WTC11 (cell line): ENCODE results near the gene KCTD18. TPM values are rescaled to one million over a fixed set of nuclear protein-coding genes. Genes with fewer than 3 reads are reported as not detected.

Experiments
- ATAC-seq: fragments of 200-7000 bp; cut with Tn5 transposase; 2 replicates; pipeline ENCODE4 v1.10.0; 2021; ENCODE audit warnings: mild to moderate bottlenecking, moderate library complexity
- CTCF ChIA-PET: fragments of 300-600 bp; sonication (Branson Sonifier 250); formaldehyde crosslinking; loops from one replicate; lab custom pipeline; 2021; ENCODE audit warnings: antibody characterized with exemption; lab: Charles Lee
- POLR2A ChIA-PET: fragments of 350-600 bp; sonication (Branson Sonifier 250); formaldehyde crosslinking; loops from one replicate; lab custom pipeline; 2021; ENCODE audit warnings: antibody characterized with exemption; lab: Charles Lee
- DNase-seq: peaks from one replicate; pipeline ENCODE4 v3.0.0; 2021; ENCODE audit warnings: low spot score
- H3K27ac Mint-ChIP-seq: 2 replicates; pipeline ENCODE4 v1.8.0; 2021; ENCODE audit warnings: mixed read lengths
- H3K27me3 Mint-ChIP-seq: 2 replicates; pipeline ENCODE4 v1.8.0; 2021; ENCODE audit warnings: low read depth, mild to moderate bottlenecking, moderate library complexity, mixed read lengths
- H3K36me3 Mint-ChIP-seq: 2 replicates; pipeline ENCODE4 v1.8.0; 2021; ENCODE audit warnings: mixed read lengths
- H3K4me1 Mint-ChIP-seq: 2 replicates; pipeline ENCODE4 v1.8.0; 2022; ENCODE audit warnings: mixed read lengths
- H3K4me3 Mint-ChIP-seq: 2 replicates; pipeline ENCODE4 v1.8.0; 2021; ENCODE audit warnings: mild to moderate bottlenecking, moderate library complexity, mixed read lengths
- H3K9me3 Mint-ChIP-seq: 2 replicates; pipeline ENCODE4 v1.8.0; 2021; ENCODE audit warnings: mixed read lengths
- ATF1 ChIP-seq: sonication (generic); formaldehyde crosslinking; IDR thresholded peaks from 2 replicates; pipeline ENCODE4 v1.8.1; 2023; ENCODE audit warnings: mild to moderate bottlenecking, moderate library complexity, missing genetic modification reagents
- CREM ChIP-seq: sonication (generic); formaldehyde crosslinking; IDR thresholded peaks from 2 replicates; pipeline ENCODE4 v1.8.1; 2022; ENCODE audit warnings: mild to moderate bottlenecking, missing genetic modification reagents, moderate library complexity
- GRHL2 ChIP-seq: fragments of 250-450 bp; sonication (Bioruptor Pico); IDR thresholded peaks from 2 replicates; pipeline ENCODE4 v1.8.0; 2022; ENCODE audit warnings: mild to moderate bottlenecking, moderate library complexity; ENCODE audit not compliant: insufficient replicate concordance, severe bottlenecking
- IRF2 ChIP-seq: sonication (generic); formaldehyde crosslinking; IDR thresholded peaks from 2 replicates; pipeline ENCODE4 v1.8.0; 2022; ENCODE audit warnings: low read depth, missing genetic modification reagents, borderline replicate concordance
- NR2C2 ChIP-seq: sonication (generic); formaldehyde crosslinking; IDR thresholded peaks from 2 replicates; pipeline ENCODE4 v1.8.0; 2022; ENCODE audit warnings: mild to moderate bottlenecking, missing genetic modification reagents
- PRRX2 ChIP-seq: fragments of 250-450 bp; sonication (Bioruptor Pico); IDR thresholded peaks from 2 replicates; pipeline ENCODE4 v1.8.0; 2021; ENCODE audit warnings: mild to moderate bottlenecking
- SMAD3 ChIP-seq: sonication (generic); formaldehyde crosslinking; IDR thresholded peaks from 2 replicates; pipeline ENCODE4 v1.8.0; 2022; ENCODE audit warnings: missing genetic modification reagents, mild to moderate bottlenecking, borderline replicate concordance
- SP1 ChIP-seq: sonication (generic); formaldehyde crosslinking; conservative IDR thresholded peaks from 2 replicates; pipeline ENCODE4 v1.8.1; 2022; ENCODE audit warnings: missing genetic modification reagents
- ZNF423 ChIP-seq: fragments of 250-450 bp; sonication (Bioruptor Pico); IDR thresholded peaks from 2 replicates; pipeline ENCODE4 v2.1.2; 2022; ENCODE audit warnings: mild to moderate bottlenecking, moderate library complexity
- total RNA-seq: library from RNA; stranded (reverse); gene quantifications from 3 replicates; pipeline ENCODE4 v1.2.3, GENCODE V29; 2021
- TF ChIP-seq, protein P1 (sequence below): sonication (generic); formaldehyde crosslinking; IDR thresholded peaks from 2 replicates; pipeline ENCODE4 v1.8.0; 2023; ENCODE audit warnings: mild to moderate bottlenecking, missing genetic modification reagents
- TF ChIP-seq, protein P2 (sequence below): sonication (generic); formaldehyde crosslinking; IDR thresholded peaks from 2 replicates; pipeline ENCODE4 v1.8.1; 2022; ENCODE audit warnings: missing genetic modification reagents, borderline replicate concordance
- TF ChIP-seq, protein P3 (sequence below): fragments of 250-450 bp; sonication (Bioruptor Pico); conservative IDR thresholded peaks from 2 replicates; pipeline ENCODE4 v1.9.0; 2021; ENCODE audit warnings: mild to moderate bottlenecking
- TF ChIP-seq, protein P4 (sequence below): sonication (generic); formaldehyde crosslinking; IDR thresholded peaks from 2 replicates; pipeline ENCODE4 v1.8.1; 2022; ENCODE audit warnings: mild to moderate bottlenecking, moderate library complexity, missing genetic modification reagents
- TF ChIP-seq, protein P5 (sequence below): sonication (generic); formaldehyde crosslinking; conservative IDR thresholded peaks from 2 replicates; pipeline ENCODE4 v1.8.1; 2022; ENCODE audit warnings: mild to moderate bottlenecking, missing genetic modification reagents
- TF ChIP-seq, protein P6 (sequence below): sonication (generic); formaldehyde crosslinking; IDR thresholded peaks from 2 replicates; pipeline ENCODE4 v1.8.0; 2022; ENCODE audit warnings: mild to moderate bottlenecking, missing genetic modification reagents

Gene KCTD18
- total RNA-seq, 1 experiment from 2014 or later = 4.9 TPM

DNA sequence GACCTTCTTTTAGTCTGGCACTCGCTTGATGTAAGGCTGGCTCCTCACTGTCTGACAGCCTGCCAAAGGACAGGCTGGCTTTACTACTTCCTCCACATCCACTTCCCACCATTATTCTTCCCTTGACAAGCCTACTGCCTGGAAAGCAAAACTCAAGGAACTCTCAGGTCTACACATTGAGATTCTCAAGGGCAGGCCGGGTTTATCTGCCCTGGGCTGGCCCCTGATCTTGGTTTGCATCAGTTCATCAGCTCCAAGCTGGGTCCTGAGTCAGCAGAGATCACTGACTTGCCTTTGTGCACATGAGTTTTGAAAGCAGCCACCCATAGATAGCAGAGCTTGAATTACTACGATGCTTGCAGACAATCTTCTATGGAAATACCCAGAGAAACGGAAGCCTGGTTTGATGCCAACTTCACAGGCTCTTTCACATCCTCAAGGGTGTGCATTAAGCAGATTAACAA, 53.9 kb downstream of the KCTD18 start (continued):
- TF ChIP-seq, protein P1, sequence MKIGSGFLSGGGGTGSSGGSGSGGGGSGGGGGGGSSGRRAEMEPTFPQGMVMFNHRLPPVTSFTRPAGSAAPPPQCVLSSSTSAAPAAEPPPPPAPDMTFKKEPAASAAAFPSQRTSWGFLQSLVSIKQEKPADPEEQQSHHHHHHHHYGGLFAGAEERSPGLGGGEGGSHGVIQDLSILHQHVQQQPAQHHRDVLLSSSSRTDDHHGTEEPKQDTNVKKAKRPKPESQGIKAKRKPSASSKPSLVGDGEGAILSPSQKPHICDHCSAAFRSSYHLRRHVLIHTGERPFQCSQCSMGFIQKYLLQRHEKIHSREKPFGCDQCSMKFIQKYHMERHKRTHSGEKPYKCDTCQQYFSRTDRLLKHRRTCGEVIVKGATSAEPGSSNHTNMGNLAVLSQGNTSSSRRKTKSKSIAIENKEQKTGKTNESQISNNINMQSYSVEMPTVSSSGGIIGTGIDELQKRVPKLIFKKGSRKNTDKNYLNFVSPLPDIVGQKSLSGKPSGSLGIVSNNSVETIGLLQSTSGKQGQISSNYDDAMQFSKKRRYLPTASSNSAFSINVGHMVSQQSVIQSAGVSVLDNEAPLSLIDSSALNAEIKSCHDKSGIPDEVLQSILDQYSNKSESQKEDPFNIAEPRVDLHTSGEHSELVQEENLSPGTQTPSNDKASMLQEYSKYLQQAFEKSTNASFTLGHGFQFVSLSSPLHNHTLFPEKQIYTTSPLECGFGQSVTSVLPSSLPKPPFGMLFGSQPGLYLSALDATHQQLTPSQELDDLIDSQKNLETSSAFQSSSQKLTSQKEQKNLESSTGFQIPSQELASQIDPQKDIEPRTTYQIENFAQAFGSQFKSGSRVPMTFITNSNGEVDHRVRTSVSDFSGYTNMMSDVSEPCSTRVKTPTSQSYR (CRISPR knock-in tag) = no peak
- TF ChIP-seq CREM = no peak

DNA sequence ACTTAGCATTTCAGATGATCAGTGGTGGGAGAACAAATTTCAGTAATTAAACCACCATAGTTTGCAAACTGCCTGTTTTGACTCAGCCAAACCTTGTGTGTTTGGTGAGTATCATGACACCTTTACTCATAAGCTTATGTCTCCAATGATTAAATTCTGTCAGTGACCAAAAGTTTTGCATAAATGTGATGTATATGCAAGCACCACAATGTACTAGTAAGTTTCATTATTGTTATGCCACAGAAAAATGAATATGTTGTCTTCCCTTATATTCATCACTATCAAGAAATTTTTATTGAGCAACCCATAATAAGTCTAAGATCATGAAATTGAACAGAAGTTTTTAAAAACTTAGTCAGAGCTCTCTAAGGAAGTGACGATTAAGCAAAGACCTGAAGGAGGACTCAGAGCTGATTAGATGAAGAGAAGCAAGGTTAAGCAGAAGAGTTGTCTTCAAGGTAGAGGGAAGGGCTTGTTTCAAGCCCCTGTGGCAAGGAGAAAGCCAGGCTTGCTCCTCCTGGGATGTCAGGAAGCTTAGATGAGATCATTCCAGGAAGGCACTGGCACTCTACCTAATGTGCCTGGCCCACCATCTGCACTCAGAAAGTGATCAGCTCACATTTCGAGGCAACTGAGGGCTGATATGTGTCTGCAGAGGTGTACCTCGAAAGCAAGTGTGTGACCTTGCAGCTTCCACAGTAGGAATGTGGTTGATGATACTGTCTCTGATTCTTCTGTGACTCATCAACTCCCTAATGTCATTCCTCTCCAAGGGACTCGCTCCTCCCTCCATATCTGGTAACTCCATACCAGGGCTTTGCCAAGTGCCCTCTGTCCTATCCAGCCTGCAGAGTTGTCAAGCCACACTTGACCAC, 54.7 kb downstream of the KCTD18 start:
- ATAC-seq (no peak), DNase-seq (no peak)
- peaks cover 44% of the 10 kb centered on the region for H3K36me3 Mint-ChIP-seq
- H3K4me1 Mint-ChIP-seq = peaks cover 14% of the 10 kb centered on the region
- H3K4me3 Mint-ChIP-seq = no peak overlapping the region
- CTCF ChIA-PET = interaction anchor here (0.9 kb wide), 1 partner anchor 26 kb away, joined by 3 read pairs; no protein-coding TSS in a partner anchor
- POLR2A ChIA-PET = no interaction called here
- 0 out of 2 replicates have a peak, but pooled peaks cover 5% of the 10 kb centered on the region for H3K9me3 Mint-ChIP-seq
- H3K27me3 Mint-ChIP-seq = no peaks in the 10 kb centered on the region
- 0 out of 2 replicates have a peak overlapping the region, but pooled peaks have one; percentile 25 for H3K27ac Mint-ChIP-seq
- no peak for TF ChIP-seq SP1 (CRISPR knock-in tag)
- TF ChIP-seq, protein P2, sequence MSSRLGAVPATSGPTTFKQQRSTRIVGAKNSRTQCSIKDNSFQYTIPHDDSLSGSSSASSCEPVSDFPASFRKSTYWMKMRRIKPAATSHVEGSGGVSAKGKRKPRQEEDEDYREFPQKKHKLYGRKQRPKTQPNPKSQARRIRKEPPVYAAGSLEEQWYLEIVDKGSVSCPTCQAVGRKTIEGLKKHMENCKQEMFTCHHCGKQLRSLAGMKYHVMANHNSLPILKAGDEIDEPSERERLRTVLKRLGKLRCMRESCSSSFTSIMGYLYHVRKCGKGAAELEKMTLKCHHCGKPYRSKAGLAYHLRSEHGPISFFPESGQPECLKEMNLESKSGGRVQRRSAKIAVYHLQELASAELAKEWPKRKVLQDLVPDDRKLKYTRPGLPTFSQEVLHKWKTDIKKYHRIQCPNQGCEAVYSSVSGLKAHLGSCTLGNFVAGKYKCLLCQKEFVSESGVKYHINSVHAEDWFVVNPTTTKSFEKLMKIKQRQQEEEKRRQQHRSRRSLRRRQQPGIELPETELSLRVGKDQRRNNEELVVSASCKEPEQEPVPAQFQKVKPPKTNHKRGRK (CRISPR knock-in tag) = no peak
- TF ChIP-seq, protein P3, sequence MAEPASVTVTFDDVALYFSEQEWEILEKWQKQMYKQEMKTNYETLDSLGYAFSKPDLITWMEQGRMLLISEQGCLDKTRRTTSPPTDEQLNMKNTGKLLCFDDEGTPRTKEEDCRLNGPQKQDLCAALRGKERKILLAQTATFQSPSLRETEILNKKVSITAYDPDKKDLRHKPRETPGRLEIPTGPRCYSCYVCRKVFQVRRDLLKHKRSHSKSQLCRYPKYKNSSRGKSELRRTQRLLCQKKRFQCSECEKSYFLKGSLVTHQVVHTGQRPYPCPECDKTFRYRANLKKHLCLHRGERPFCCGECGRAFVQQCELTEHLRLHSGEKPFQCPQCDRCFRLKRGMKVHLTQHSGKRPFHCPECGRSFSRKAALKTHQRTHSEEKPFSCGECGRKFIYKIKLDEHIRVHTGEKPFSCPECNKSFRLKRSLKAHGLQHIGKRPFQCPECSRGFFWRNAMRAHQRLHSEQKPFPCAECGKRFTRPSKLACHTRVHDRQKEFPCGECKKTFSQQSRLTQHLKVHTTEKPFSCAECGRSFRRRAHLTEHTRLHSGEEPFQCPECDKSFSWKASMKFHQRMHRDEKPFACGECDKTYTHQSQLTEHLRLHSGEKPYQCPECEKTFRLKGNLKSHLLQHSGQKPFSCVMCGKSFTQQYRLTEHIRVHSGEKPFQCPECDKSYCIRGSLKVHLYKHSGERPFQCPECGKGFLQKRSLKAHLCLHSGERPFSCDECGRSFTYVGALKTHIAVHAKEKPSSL (CRISPR knock-in tag) = no peak
- no peak for TF ChIP-seq NR2C2 (CRISPR knock-in tag)
- no peak for TF ChIP-seq ATF1 (CRISPR knock-in tag)
- no peak for TF ChIP-seq SMAD3 (CRISPR knock-in tag)
- TF ChIP-seq CREM = no peak
- TF ChIP-seq IRF2 (CRISPR knock-in tag) = no peak
- TF ChIP-seq, protein P4, sequence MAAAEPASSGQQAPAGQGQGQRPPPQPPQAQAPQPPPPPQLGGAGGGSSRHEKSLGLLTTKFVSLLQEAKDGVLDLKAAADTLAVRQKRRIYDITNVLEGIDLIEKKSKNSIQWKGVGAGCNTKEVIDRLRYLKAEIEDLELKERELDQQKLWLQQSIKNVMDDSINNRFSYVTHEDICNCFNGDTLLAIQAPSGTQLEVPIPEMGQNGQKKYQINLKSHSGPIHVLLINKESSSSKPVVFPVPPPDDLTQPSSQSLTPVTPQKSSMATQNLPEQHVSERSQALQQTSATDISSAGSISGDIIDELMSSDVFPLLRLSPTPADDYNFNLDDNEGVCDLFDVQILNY (CRISPR knock-in tag) = no peak
- TF ChIP-seq, protein P5, sequence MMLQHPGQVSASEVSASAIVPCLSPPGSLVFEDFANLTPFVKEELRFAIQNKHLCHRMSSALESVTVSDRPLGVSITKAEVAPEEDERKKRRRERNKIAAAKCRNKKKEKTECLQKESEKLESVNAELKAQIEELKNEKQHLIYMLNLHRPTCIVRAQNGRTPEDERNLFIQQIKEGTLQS (CRISPR knock-in tag) = no peak
- no peak for TF ChIP-seq ZNF423 (CRISPR knock-in tag)
- no peak for TF ChIP-seq PRRX2 (CRISPR knock-in tag)
- TF ChIP-seq, protein P6, sequence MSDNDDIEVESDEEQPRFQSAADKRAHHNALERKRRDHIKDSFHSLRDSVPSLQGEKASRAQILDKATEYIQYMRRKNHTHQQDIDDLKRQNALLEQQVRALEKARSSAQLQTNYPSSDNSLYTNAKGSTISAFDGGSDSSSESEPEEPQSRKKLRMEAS (CRISPR knock-in tag) = no peak
- no peak for TF ChIP-seq GRHL2 (CRISPR knock-in tag)
- TF ChIP-seq, all 79 proteins: peak for 0
